Measurements from ENCODE around the gene PDCD2L.

DNA sequence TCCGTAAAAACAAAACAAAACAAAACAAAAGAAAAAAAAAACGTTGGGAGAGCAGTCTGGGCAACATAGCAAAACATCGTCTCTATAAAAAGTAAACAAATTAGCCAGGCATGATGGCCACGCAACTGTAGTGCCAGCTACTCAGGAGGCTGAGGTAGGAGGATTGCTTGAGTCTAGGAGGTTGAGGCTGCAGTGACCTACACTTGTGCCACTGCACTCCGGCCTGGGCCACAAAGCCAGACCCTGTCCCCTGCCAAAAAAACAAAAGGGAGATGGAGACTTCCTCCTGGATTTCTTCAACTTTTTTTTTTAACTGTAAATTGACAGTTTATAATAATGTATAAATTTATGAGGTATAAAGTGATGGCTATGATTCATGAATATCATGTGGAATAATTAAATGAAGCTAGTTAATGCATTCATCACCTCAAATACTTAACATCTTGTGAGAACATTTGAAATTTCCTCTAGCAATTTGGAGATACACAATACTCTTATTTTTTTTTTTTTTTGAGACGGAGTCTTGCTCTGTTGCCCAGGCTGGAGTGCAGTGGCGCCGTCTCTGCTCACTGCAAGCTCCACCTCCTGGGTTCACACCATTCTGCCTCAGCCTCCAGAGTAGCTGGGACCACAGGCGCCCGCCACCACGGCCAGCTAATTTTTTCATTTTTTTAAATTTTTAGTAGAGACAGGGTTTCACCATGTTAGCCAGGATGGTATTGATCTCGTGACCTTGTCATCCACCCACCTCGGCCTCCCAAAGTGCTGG, 1.9 kb downstream of the PDCD2L start:
- TF ChIP-seq, protein P1, sequence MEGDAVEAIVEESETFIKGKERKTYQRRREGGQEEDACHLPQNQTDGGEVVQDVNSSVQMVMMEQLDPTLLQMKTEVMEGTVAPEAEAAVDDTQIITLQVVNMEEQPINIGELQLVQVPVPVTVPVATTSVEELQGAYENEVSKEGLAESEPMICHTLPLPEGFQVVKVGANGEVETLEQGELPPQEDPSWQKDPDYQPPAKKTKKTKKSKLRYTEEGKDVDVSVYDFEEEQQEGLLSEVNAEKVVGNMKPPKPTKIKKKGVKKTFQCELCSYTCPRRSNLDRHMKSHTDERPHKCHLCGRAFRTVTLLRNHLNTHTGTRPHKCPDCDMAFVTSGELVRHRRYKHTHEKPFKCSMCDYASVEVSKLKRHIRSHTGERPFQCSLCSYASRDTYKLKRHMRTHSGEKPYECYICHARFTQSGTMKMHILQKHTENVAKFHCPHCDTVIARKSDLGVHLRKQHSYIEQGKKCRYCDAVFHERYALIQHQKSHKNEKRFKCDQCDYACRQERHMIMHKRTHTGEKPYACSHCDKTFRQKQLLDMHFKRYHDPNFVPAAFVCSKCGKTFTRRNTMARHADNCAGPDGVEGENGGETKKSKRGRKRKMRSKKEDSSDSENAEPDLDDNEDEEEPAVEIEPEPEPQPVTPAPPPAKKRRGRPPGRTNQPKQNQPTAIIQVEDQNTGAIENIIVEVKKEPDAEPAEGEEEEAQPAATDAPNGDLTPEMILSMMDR (conservative IDR thresholded peaks at IDR 0.05; ENCODE audit: low read depth, low read length), result no peak
- TF ChIP-seq EZH2 (IDR thresholded peaks at IDR 0.05; ENCODE audit: low read length, unreplicated experiment) (no peak), EZH2phosphoT487 (IDR thresholded peaks at IDR 0.05; ENCODE audit: borderline replicate concordance, low read length) (no peak)

Measured in PC-3 (cell line).